NCI-H146 treated with DMSO at 0.1 percent for 48 hours (cell line): ENCODE measurements around the gene ANXA2.
"Not testable (repeated sequence)": the region's sequence is repeated elsewhere in the genome, so short reads cannot be mapped to it uniquely, and the experiment has no call there.

ENCODE experiments used
- DNase-seq: peaks from one replicate; lab custom pipeline; 2025; ENCODE audit not compliant: unreplicated experiment; lab: John Stamatoyannopoulos, UW

ANXA2 gene

GRCh38 chr15:60346653-60347052, 51.1 kb downstream of the ANXA2 start:
- no peak for DNase-seq

GRCh38 chr15:60346077-60346476, 51.7 kb downstream of the ANXA2 start:
- no peak for DNase-seq

GRCh38 chr15:60345598-60345997, 52.2 kb downstream of the ANXA2 start:
- DNase-seq = no peak

- no peak for DNase-seq
Observed at GRCh38 chr15:60344987-60345386, 52.8 kb downstream of the ANXA2 start.

GRCh38 chr15:60344461-60344860, 53.3 kb downstream of the ANXA2 start:
- no peak for DNase-seq

- DNase-seq = no peak
Observed at GRCh38 chr15:60343221-60343970, 54.4 kb downstream of the ANXA2 start.

GRCh38 chr15:60340207-60340921, 57.4 kb downstream of the ANXA2 start:
- DNase-seq = peak; percentile 3

GRCh38 chr15:60339236-60339635, 58.5 kb downstream of the ANXA2 start:
- no peak for DNase-seq

GRCh38 chr15:60338810-60339209, 59.0 kb downstream of the ANXA2 start:
- no peak for DNase-seq

GRCh38 chr15:60337076-60337475, 60.7 kb downstream of the ANXA2 start:
- DNase-seq = no peak

- not testable (repeated sequence) for DNase-seq
Observed at GRCh38 chr15:60335296-60335695, 62.5 kb downstream of the ANXA2 start.

GRCh38 chr15:60328852-60329443, 68.8 kb downstream of the ANXA2 start:
- no peak for DNase-seq

GRCh38 chr15:60326824-60327654, 70.7 kb downstream of the ANXA2 start:
- peak; percentile 55 for DNase-seq

- DNase-seq = no peak
Observed at GRCh38 chr15:60326343-60326742, 71.4 kb downstream of the ANXA2 start.

- no peak for DNase-seq
Observed at GRCh38 chr15:60325905-60326304, 71.9 kb downstream of the ANXA2 start.

GRCh38 chr15:60324706-60325438, 72.9 kb downstream of the ANXA2 start:
- no peak for DNase-seq

GRCh38 chr15:60323322-60323721, 74.5 kb downstream of the ANXA2 start:
- no peak for DNase-seq

- no peak for DNase-seq
Observed at GRCh38 chr15:60320365-60320764, 77.4 kb downstream of the ANXA2 start.

- DNase-seq = no peak
Observed at GRCh38 chr15:60318216-60318867, 79.4 kb downstream of the ANXA2 start.

GRCh38 chr15:60316961-60317360, 80.8 kb downstream of the ANXA2 start:
- DNase-seq = no peak
